Right cardiac atrium (tissue), 5 donors: ENCODE measurements around the gene AKAP13. TPM values are rescaled to one million over a fixed set of nuclear protein-coding genes. Genes with fewer than 3 reads are reported as not detected.

Experiments
- ATAC-seq, 2 donors: fragments of 200-7000 bp; cut with Tn5 transposase; one replicate each; pipeline versions ENCODE4 v1.8.0 to v1.9.1; 2020; ENCODE audit warnings: moderate library complexity in 2 of 2, mild to moderate bottlenecking in 1 of 2
- DNase-seq, 3 donors: peaks; one replicate each; pipeline ENCODE4 v3.0.0-alpha.2; 2020
- H3K27ac ChIP-seq: one replicate; pipeline ENCODE4 v1.5.1; 2013; ENCODE audit warnings: mild to moderate bottlenecking, low read length, control low read depth, moderate library complexity
- H3K27me3 ChIP-seq: one replicate; pipeline ENCODE4 v1.6.1; 2013; ENCODE audit not compliant: control insufficient read depth, insufficient read depth
- H3K4me1 ChIP-seq: one replicate; pipeline ENCODE4 v1.6.1; 2013; ENCODE audit warnings: low read length; ENCODE audit not compliant: control insufficient read depth, insufficient read depth
- H3K4me3 ChIP-seq: one replicate; pipeline ENCODE4 v1.5.1; 2013; ENCODE audit warnings: low read length, control low read depth
- H3K9me3 ChIP-seq: one replicate; pipeline ENCODE4 v1.6.1; 2013; ENCODE audit warnings: low read length; ENCODE audit not compliant: control insufficient read depth
- WGBS: extraction: QIAGEN DNeasy Blood & Tissue Kit; methylation state at CpG from one replicate; pipeline ENCODE4 v1.1.7; 2013; 5-methylcytosine and 5-hydroxymethylcytosine counted together
- intact Hi-C, 4 donors: fragments of 100-400 bp; cut with DNase I; formaldehyde crosslinking; loops; one replicate each; pipeline versions ENCODE4 v1.11.0 to v1.14.0; 2022 to 2023
- polyA plus RNA-seq: library from polyadenylated mRNA; stranded (reverse); fragments of 200-250 nt; gene quantifications from one replicate; pipeline ENCODE4 v1.2.3, GENCODE V29; 2013
- total RNA-seq, 4 donors: library from RNA; stranded (reverse); fragmentation: NEBNext Ultra II Directional; extraction: Animal tissue kit (Norgen Biotek cat#: 25700); gene quantifications; one replicate each; pipeline ENCODE4 v1.2.1, GENCODE V29; 2021
- donor health status: healthy with polysubstance abuse.
- donor health status: DM: no; HTN: yes; CAD: no.
- donor health status: DM: no; HTN: no; CAD: no.
- donor health status: DM: no; HTN: yes; CAD: no; lungs with severe emphysema.
- donor health status: DM: yes; HTN: yes; CAD: no.

AKAP13 gene
- total and polyA plus RNA-seq, 5 donors: 104 to 348 (median 250) TPM

DNA sequence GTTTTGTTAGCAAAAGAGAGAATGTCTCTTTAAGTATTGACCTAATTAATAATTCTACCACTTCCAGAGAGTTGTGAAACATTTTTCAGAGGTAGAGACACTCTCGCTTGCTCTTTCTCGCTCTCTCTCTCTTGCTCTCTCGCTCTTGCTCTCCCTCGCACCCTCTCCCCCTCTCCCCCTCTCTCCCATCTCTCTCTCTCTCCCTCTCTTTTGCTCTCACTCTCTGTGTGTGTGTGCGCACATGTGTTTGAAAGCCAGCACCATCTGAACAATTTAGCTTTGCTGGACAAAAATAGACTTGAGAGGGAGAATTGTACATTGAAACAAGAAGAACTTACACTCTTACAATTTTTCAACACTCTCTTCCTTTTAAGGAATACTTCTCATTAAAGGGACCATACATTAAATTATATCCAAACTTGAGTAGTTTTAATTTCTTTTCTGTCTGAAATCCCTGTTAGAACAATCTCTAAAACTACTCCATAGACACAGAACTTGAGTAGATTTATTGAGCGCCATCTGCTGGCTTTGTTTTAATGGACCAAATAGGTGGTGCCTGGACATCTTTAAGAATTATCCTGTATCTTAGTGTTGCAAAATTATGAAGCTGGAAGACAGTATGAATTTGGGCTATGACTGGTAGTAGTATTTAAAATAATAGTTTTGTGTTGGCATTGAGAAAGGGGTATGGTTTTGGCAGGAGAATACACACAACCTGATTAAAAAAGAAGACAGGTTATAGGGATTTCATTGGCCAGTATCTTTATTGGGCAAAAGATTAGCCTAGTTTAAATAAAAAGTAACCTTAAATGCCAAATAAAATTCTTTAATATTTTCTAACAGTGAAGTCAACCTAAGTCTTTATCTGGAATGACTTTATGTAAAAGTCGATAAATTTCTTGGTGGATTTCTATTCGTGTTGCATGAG lies 124.6 kb downstream of the AKAP13 start:
- DNase-seq (no peak), ATAC-seq (peak; percentile 52 to 56)
- Histone ChIP-seq H3K4me3 (no peak overlapping the region), H3K9me3 (no peaks in the 10 kb centered on the region), H3K27ac (peak overlapping the region; percentile 88), H3K4me1 (peaks cover 7% of the 10 kb centered on the region), H3K27me3 (no peaks in the 10 kb centered on the region)
- 55% methylated on average over 8 of the region's 8 CpGs for WGBS
- intact Hi-C loops: loop anchor here (5.0 to 10.0 kb wide), 4 partner anchors 77 to 200 kb away; no protein-coding TSS in a partner anchor

DNA sequence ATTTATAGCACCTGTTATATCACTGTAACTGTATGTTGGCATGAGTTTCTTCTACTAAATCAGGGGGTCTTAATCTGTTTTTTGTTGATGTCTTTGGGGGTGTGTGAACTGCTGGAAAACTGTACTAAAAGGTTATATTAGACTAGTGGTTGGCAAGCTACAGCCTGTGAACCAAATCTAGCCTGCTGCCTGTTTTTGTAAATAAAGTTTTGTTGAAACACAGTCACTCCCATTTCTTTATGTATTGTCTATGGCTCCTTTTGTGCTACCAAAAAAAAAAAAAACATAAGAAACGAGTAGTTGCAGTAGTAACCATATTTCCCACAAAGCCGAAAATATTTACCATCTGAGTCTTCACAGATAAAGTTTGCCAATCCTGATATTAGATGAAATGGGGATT lies 126.7 kb downstream of the AKAP13 start:
- Histone ChIP-seq H3K4me3 (no peak overlapping the region), H3K9me3 (no peaks in the 10 kb centered on the region), H3K4me1 (peaks cover 4% of the 10 kb centered on the region), H3K27ac (no peak overlapping the region), H3K27me3 (no peaks in the 10 kb centered on the region)
- ATAC-seq (no peak), DNase-seq (no peak)
- 80% methylated on average over 2 of the region's 2 CpGs for WGBS
- intact Hi-C loops: loop anchor here (10.0 kb wide), 3 partner anchors 78 to 198 kb away; no protein-coding TSS in a partner anchor

DNA sequence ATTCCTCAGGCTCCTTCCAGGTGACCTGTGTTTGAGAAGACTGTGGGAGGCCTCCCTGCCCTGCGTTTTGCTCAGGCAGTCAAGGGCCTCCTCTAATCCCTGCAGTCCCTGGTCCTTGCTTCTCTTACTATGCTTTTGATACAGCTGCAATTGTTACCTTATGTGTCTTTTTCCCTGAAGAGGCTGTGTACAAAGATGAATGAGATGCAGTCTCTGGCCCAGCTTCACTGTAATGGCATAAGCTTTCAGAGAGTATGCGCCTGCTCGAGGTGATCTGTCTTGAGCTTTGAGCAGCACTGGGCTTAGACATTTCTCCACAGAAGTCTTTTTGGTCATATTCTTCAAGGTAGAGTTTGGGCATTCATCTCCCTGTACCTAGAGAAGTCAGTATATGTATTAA lies 129.6 kb downstream of the AKAP13 start:
- WGBS: 79% methylated on average over 3 of the region's 3 CpGs
- H3K4me1 ChIP-seq: peaks cover 4% of the 10 kb centered on the region
- no peak for ATAC-seq
- intact Hi-C loops: loop anchor here (10.0 kb wide), 3 partner anchors 75 to 195 kb away; no protein-coding TSS in a partner anchor
- H3K27me3 ChIP-seq: no peaks in the 10 kb centered on the region
- no peak for DNase-seq
- peak overlapping the region; percentile 49 for H3K27ac ChIP-seq
- no peaks in the 10 kb centered on the region for H3K9me3 ChIP-seq
- H3K4me3 ChIP-seq: no peak overlapping the region

DNA sequence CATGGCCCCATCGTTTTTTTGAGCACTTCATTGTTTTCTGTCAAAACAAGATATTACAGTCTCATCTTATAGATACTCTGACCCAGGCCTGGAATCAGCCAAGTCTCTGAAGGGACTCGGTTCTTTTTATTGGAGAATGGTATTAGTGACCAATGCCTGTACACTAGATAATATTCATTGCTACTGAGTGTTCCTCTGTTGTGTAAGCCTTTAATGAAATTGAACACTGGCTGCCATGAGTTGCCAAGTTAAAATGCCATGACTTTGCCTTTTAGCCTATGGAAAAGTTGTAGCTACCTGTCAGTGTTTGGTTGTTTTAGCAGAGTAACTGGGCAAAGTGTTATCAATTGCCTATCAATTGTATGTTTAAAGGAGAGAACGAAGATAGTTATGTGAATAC lies 134.0 kb downstream of the AKAP13 start:
- ATAC-seq (no peak), DNase-seq (no peak)
- 58% methylated on average over 3 of the region's 3 CpGs for WGBS
- Histone ChIP-seq H3K4me3 (no peak overlapping the region), H3K4me1 (peaks cover 7% of the 10 kb centered on the region), H3K27ac (no peak overlapping the region), H3K9me3 (no peaks in the 10 kb centered on the region), H3K27me3 (no peaks in the 10 kb centered on the region)
- intact Hi-C loops: no loop called here

DNA sequence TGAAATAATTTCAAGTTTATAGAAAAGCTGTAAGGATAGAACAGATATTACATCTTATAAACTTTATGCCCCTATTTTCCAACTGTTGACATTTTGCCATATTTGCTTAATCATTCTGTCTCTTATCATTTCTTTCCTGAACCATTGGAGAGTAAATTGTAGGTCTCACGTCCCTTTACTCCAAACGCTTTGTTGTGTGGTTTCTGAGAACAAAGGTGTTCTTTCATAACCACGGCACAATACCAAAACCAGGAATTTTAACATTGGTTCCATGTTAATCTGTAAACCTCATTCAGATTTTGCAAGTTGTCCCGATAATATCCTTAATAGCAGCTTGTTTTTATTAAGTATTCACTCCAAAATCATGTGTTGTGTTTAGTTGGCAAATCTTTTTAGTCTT lies 134.8 kb downstream of the AKAP13 start:
- intact Hi-C loops: no loop called here
- Histone ChIP-seq H3K27ac (no peak overlapping the region), H3K9me3 (no peaks in the 10 kb centered on the region), H3K27me3 (no peaks in the 10 kb centered on the region), H3K4me3 (no peak overlapping the region), H3K4me1 (peaks cover 3% of the 10 kb centered on the region)
- DNase-seq: no peak
- WGBS: 50% methylated on average over 4 of the region's 4 CpGs
- ATAC-seq: no peak

GRCh38 chr15:85517086-85517485 lies 136.7 kb downstream of the AKAP13 start:
- DNase-seq (no peak), ATAC-seq (no peak)
- intact Hi-C loops: no loop called here
- Histone ChIP-seq H3K27me3 (no peaks in the 10 kb centered on the region), H3K9me3 (no peaks in the 10 kb centered on the region), H3K4me1 (peaks cover 3% of the 10 kb centered on the region), H3K4me3 (no peak overlapping the region), H3K27ac (peak overlapping the region; percentile 37)
- WGBS: 63% methylated on average over 1 of the region's 1 CpG

DNA sequence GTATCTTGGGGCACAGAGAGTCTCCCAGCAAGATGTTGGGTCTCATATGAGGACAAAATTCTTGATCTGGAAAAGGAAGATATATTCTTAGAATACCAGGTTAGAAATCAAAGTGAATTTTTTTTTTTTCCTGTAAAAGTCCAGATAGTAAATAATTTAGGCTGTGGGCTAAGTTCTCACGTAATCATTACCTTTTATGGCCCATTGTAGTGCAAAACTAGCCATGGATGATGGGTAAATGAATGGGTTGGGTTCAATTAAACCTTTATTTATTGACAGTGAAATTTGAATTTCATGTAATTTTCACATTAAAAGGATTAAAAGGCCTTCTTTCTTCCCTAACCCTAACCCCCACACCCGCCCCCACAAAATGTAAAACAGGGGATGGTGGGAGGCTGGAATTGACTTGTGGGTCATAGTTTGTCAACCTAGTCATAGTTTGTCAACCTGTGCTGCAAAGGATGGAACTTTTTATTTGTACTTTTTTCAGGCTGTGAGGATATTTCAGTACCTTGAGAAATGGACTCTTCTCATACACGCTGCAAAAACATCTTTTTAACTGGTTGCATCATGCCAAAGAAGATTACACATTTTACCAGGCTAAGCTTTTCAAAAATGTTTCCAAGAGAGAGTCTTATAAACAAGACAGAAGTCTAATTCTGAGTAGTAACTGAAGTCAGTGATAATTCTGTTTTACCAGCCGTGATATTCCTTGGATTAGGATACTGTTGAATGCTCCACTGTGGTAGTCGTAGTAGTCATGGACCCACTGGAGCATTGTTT lies 138.8 kb downstream of the AKAP13 start:
- DNase-seq: no peak
- H3K4me1 ChIP-seq: peaks cover 3% of the 10 kb centered on the region
- no peak overlapping the region for H3K27ac ChIP-seq
- intact Hi-C loops: no loop called here
- ATAC-seq: no peak
- no peaks in the 10 kb centered on the region for H3K9me3 ChIP-seq
- WGBS: 74% methylated on average over 5 of the region's 5 CpGs
- no peak overlapping the region for H3K4me3 ChIP-seq
- no peaks in the 10 kb centered on the region for H3K27me3 ChIP-seq

GRCh38 chr15:85520650-85521049 lies 140.2 kb downstream of the AKAP13 start:
- Histone ChIP-seq H3K4me1 (peaks cover 3% of the 10 kb centered on the region), H3K4me3 (no peak overlapping the region), H3K27me3 (no peaks in the 10 kb centered on the region), H3K9me3 (no peaks in the 10 kb centered on the region), H3K27ac (no peak overlapping the region)
- DNase-seq (no peak), ATAC-seq (no peak)
- intact Hi-C loops: no loop called here
- 81% methylated on average over 3 of the region's 3 CpGs for WGBS

- WGBS: 81% methylated on average over 4 of the region's 4 CpGs
- intact Hi-C loops: no loop called here
Observed at GRCh38 chr15:85523530-85523929, 143.1 kb downstream of the AKAP13 start.

GRCh38 chr15:85525755-85526154 lies 145.4 kb downstream of the AKAP13 start:
- intact Hi-C loops: no loop called here
- Histone ChIP-seq H3K27ac (no peak overlapping the region), H3K27me3 (no peaks in the 10 kb centered on the region), H3K4me3 (no peak overlapping the region), H3K4me1 (peaks cover 2% of the 10 kb centered on the region), H3K9me3 (no peaks in the 10 kb centered on the region)
- no peak for DNase-seq
- ATAC-seq: no peak

More at GRCh38 chr15:85523530-85523929, 143.1 kb downstream of the AKAP13 start:
- DNase-seq (no peak), ATAC-seq (no peak)
- no peaks in the 10 kb centered on the region for H3K9me3 ChIP-seq
- H3K27ac ChIP-seq: no peak overlapping the region
- H3K4me3 ChIP-seq: no peak overlapping the region
- peaks cover under 1% of the 10 kb centered on the region for H3K4me1 ChIP-seq
- no peaks in the 10 kb centered on the region for H3K27me3 ChIP-seq

DNA sequence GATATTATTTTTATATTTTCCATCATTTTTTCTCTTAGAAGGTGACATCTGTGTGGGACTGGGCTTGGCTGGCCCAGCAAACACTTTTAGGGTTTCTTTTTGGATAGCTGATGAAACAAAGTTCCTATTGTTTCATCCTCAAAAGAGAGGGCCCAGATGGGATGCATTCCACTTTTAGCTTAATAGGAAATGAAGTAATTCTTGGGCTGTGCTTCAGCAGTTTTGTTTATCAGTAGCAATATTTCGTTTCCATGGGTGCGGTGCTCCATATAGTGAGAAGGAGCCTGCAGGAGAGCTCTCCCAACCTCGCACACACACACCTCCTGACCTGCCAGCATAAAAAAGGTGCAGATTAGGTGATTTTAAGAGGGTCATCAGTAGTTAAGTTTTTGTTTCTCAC lies 147.5 kb downstream of the AKAP13 start:
- WGBS: 13% methylated on average over 3 of the region's 3 CpGs
- peak in 1 of 3 donors; percentile 60 for DNase-seq
- intact Hi-C loops: no loop called here
- Histone ChIP-seq H3K27ac (no peak overlapping the region), H3K4me3 (no peak overlapping the region), H3K27me3 (no peaks in the 10 kb centered on the region), H3K4me1 (peaks cover 4% of the 10 kb centered on the region), H3K9me3 (no peaks in the 10 kb centered on the region)
- peak; percentile 85 to 92 for ATAC-seq
